Prostate gland (tissue), 2 donors: ENCODE measurements around the gene ABCA7. TPM values are rescaled to one million over a fixed set of nuclear protein-coding genes. Genes with fewer than 3 reads are reported as not detected.

Experiments
- DNase-seq: peaks from one replicate; pipeline ENCODE4 v3.0.0-alpha.2; 2019; ENCODE audit warnings: low spot score
- H3K27ac ChIP-seq, 2 donors: fragments of 200-600 bp; sonication (generic); 2 replicates each; pipeline ENCODE4 v1.5.1; 2017 to 2019
- H3K27me3 ChIP-seq: fragments of 200-600 bp; sonication (generic); replicated peaks from 2 replicates; pipeline ENCODE4 v1.5.1; 2019; ENCODE audit not compliant: insufficient read depth
- H3K36me3 ChIP-seq, 2 donors: fragments of 200-600 bp; sonication (generic); 1 replicate in 1 of 2; 2 replicates in 1 of 2; pipeline versions ENCODE4 v1.5.1 to v1.8.1; 2017 to 2019
- H3K4me1 ChIP-seq: fragments of 200-600 bp; sonication (generic); replicated peaks from 2 replicates; pipeline ENCODE4 v1.5.1; 2019
- H3K4me3 ChIP-seq, 2 donors: fragments of 200-600 bp; sonication (generic); 2 replicates each; pipeline ENCODE4 v1.5.1; 2017 to 2019
- H3K9me3 ChIP-seq: fragments of 200-600 bp; sonication (generic); 2 replicates; pipeline ENCODE4 v1.5.1; 2017
- POLR2A ChIP-seq: fragments of 450-650 bp; IDR thresholded peaks from one replicate; pipeline ENCODE4 v1.6.1; 2016; ENCODE audit warnings: antibody characterized with exemption, mild to moderate bottlenecking
- POLR2AphosphoS5 ChIP-seq: sonication (generic); formaldehyde crosslinking; IDR thresholded peaks from one replicate; pipeline ENCODE4 v1.6.1; 2017; ENCODE audit warnings: antibody characterized with exemption
- WGBS: methylation state at CpG from one replicate; pipeline ENCODE4 v1.1.5; 2018; 5-methylcytosine and 5-hydroxymethylcytosine counted together
- intact Hi-C: fragments of 100-400 bp; cut with DNase I; formaldehyde crosslinking; loops from one replicate; pipeline ENCODE4 v1.14.2; 2022
- total RNA-seq, 2 donors: library from RNA; depleted of rRNA; stranded (reverse); fragments of >200 nt; gene quantifications; one replicate each; pipeline ENCODE4 v1.1.0, GENCODE V29; 2016
- TF ChIP-seq, protein P1 (sequence below), 4 experiments: fragments of 200-600 bp in 2 of 4; fragments of 450-650 bp in 2 of 4; sonication (generic) in 2 of 4; IDR thresholded peaks; 1 replicate in 3 of 4; 2 replicates in 1 of 4; pipeline ENCODE4 v1.5.1; 2016 to 2019; ENCODE audit warnings: antibody characterized with exemption in 4 of 4, mild to moderate bottlenecking in 2 of 4, moderate library complexity in 2 of 4

ABCA7 gene
- total RNA-seq, 2 donors from 2014 or later: 16.2 to 25.1 TPM

- Histone ChIP-seq H3K27me3 (no peaks in the 10 kb centered on the region), H3K4me1 (no peaks in the 10 kb centered on the region), H3K27ac (no peak overlapping the region), H3K4me3 (no peak overlapping the region), H3K36me3 (no peaks in the 10 kb centered on the region), H3K9me3 (no peaks in the 10 kb centered on the region)
- DNase-seq: no peak
- intact Hi-C loops: no loop called here
- 92% methylated on average over 24 of the region's 33 CpGs for WGBS
- TF ChIP-seq, protein P1, sequence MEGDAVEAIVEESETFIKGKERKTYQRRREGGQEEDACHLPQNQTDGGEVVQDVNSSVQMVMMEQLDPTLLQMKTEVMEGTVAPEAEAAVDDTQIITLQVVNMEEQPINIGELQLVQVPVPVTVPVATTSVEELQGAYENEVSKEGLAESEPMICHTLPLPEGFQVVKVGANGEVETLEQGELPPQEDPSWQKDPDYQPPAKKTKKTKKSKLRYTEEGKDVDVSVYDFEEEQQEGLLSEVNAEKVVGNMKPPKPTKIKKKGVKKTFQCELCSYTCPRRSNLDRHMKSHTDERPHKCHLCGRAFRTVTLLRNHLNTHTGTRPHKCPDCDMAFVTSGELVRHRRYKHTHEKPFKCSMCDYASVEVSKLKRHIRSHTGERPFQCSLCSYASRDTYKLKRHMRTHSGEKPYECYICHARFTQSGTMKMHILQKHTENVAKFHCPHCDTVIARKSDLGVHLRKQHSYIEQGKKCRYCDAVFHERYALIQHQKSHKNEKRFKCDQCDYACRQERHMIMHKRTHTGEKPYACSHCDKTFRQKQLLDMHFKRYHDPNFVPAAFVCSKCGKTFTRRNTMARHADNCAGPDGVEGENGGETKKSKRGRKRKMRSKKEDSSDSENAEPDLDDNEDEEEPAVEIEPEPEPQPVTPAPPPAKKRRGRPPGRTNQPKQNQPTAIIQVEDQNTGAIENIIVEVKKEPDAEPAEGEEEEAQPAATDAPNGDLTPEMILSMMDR (IDR thresholded peaks at IDR 0.05): no peak
- TF ChIP-seq POLR2A (no peak), POLR2AphosphoS5 (no peak)
These were observed 6.3 kb downstream of the ABCA7 start for GRCh38 chr19:1046117-1046626.

DNA sequence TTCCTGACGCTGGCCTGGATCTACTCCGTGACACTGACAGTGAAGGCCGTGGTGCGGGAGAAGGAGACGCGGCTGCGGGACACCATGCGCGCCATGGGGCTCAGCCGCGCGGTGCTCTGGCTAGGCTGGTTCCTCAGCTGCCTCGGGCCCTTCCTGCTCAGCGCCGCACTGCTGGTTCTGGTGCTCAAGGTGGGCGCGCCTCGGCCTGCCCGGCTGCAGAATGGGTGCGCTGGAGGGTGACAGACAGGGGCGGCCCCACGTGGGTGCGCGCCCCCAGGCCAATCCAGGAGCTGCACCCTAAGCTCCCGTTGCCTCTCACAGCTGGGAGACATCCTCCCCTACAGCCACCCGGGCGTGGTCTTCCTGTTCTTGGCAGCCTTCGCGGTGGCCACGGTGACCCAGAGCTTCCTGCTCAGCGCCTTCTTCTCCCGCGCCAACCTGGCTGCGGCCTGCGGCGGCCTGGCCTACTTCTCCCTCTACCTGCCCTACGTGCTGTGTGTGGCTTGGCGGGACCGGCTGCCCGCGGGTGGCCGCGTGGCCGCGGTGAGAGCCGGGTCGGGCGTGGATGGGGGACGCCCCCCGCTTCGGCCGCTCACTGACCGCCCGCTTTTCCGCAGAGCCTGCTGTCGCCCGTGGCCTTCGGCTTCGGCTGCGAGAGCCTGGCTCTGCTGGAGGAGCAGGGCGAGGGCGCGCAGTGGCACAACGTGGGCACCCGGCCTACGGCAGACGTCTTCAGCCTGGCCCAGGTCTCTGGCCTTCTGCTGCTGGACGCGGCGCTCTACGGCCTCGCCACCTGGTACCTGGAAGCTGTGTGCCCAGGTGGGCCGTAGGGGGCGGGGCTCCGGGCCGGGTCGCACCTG is 7.2 kb downstream of the ABCA7 start:
- DNase-seq: no peak
- 93% methylated on average over 70 of the region's 77 CpGs for WGBS
- H3K27me3 ChIP-seq: no peaks in the 10 kb centered on the region
- no peaks in the 10 kb centered on the region for H3K9me3 ChIP-seq
- intact Hi-C loops: no loop called here
- no peaks in the 10 kb centered on the region for H3K36me3 ChIP-seq
- no peaks in the 10 kb centered on the region for H3K4me1 ChIP-seq
- no peak overlapping the region for H3K4me3 ChIP-seq
- no peak overlapping the region for H3K27ac ChIP-seq
- TF ChIP-seq, protein P1 (IDR thresholded peaks at IDR 0.05): no peak
- no peak for TF ChIP-seq POLR2A
- TF ChIP-seq POLR2AphosphoS5: no peak

- 77% methylated on average over 20 of the region's 20 CpGs for WGBS
- Histone ChIP-seq H3K9me3 (no peaks in the 10 kb centered on the region), H3K36me3 (no peaks in the 10 kb centered on the region), H3K27me3 (no peaks in the 10 kb centered on the region), H3K27ac (no peak overlapping the region), H3K4me1 (no peaks in the 10 kb centered on the region), H3K4me3 (no peak overlapping the region)
- DNase-seq: no peak
- TF ChIP-seq POLR2A (no peak), POLR2AphosphoS5 (no peak)
- TF ChIP-seq, protein P1 (IDR thresholded peaks at IDR 0.05): no peak
- intact Hi-C loops: no loop called here
These were observed 7.8 kb downstream of the ABCA7 start for GRCh38 chr19:1047696-1048147.

DNA sequence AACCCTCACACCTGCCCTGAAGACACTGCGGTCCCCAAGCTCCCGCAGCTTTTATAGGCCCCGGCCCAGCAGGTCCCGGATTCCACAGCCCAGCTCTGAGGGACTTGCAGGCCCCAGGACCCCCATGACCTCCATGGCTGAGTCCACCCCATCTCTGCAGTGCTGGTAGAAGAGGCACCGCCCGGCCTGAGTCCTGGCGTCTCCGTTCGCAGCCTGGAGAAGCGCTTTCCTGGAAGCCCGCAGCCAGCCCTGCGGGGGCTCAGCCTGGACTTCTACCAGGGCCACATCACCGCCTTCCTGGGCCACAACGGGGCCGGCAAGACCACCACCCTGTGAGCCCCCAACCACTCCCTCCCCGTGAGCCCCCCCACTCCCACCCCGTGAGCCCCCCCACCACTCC is 9.2 kb downstream of the ABCA7 start:
- H3K9me3 ChIP-seq: no peaks in the 10 kb centered on the region
- WGBS: 96% methylated on average over 15 of the region's 17 CpGs
- H3K4me3 ChIP-seq: no peak overlapping the region
- intact Hi-C loops: no loop called here
- no peaks in the 10 kb centered on the region for H3K36me3 ChIP-seq
- no peak for DNase-seq
- TF ChIP-seq POLR2AphosphoS5 (no peak), POLR2A (no peak)
- TF ChIP-seq, protein P1 (IDR thresholded peaks at IDR 0.05): no peak
- H3K27me3 ChIP-seq: no peaks in the 10 kb centered on the region
- no peak overlapping the region for H3K27ac ChIP-seq
- H3K4me1 ChIP-seq: no peaks in the 10 kb centered on the region

DNA sequence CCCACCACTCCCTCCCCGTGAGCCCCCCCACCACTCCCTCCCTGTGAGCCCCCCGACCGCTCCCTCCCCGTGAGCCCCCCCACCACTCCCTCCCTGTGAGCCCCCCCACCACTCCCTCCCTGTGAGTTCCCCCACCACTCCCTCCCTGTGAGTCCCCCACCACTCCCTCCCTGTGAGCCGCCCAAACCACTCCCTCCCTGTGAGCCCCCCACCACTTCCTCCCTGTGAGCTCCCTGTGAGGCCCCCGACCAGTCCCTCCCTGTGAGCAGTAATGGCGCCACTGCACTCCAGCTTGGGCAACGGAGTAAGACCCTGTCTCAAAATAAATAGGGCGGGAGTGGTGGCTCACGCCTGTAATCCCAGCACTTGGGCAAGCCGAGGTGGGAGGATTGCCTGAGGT is 9.9 kb downstream of the ABCA7 start:
- no peaks in the 10 kb centered on the region for H3K27me3 ChIP-seq
- no peak for DNase-seq
- H3K36me3 ChIP-seq: no peaks in the 10 kb centered on the region
- H3K4me3 ChIP-seq: no peak overlapping the region
- H3K9me3 ChIP-seq: no peaks in the 10 kb centered on the region
- no peaks in the 10 kb centered on the region for H3K4me1 ChIP-seq
- no peak overlapping the region for H3K27ac ChIP-seq
- TF ChIP-seq, protein P1 (IDR thresholded peaks at IDR 0.05): no peak
- no peak for TF ChIP-seq POLR2AphosphoS5
- no peak for TF ChIP-seq POLR2A
- WGBS: 49% methylated on average over 8 of the region's 11 CpGs
- intact Hi-C loops: no loop called here
